ENCODE data around the gene KIF1B.

KIF1B gene

GRCh38 chr1:10340930-10341590 lies 130.7 kb downstream of the KIF1B start:
- H3K36me3 ChIP-seq (replicated peaks; ENCODE audit: insufficient read depth, low read length) = no peaks in the 10 kb centered on the region
- no peak overlapping the region for H3K4me3 ChIP-seq (ENCODE audit: low read length)
- no peaks in the 10 kb centered on the region for H3K79me2 ChIP-seq (ENCODE audit: low read length)
- no peaks in the 10 kb centered on the region for H3K9me3 ChIP-seq (replicated peaks; ENCODE audit: insufficient read depth, low read length)
- TF ChIP-seq EZH2phosphoT487 (IDR thresholded peaks at IDR 0.05; ENCODE audit: low read length) (no peak), CTCF (IDR thresholded peaks at IDR 0.05; ENCODE audit: low read length) (no peak), EZH2 (optimal IDR thresholded peaks at IDR 0.05; ENCODE audit: low read depth, low read length) (no peak)
- H3K4me2 ChIP-seq (ENCODE audit: low read depth, low read length) = no peak overlapping the region
- no peaks in the 10 kb centered on the region for H3K4me1 ChIP-seq (ENCODE audit: low read length)
- no peaks in the 10 kb centered on the region for H3K9me2 ChIP-seq (replicated peaks; ENCODE audit: insufficient read depth, low read length)
- DNase-seq = no peak
- no peak overlapping the region for H3K27ac ChIP-seq (ENCODE audit: low read length)
- H2AFZ ChIP-seq (ENCODE audit: low read length) = no peak overlapping the region
- no peaks in the 10 kb centered on the region for H4K20me1 ChIP-seq (ENCODE audit: insufficient read depth, low read length)
- no peaks in the 10 kb centered on the region for H3K27me3 ChIP-seq (replicated peaks; ENCODE audit: insufficient read depth, low read length)
- H3F3A ChIP-seq (ENCODE audit: insufficient read depth, low read length) = no peaks in the 10 kb centered on the region
- no peak overlapping the region for H3K9ac ChIP-seq (ENCODE audit: low read length)

- TF ChIP-seq CTCF (IDR thresholded peaks at IDR 0.05; ENCODE audit: low read length) = no peak
- no peak for TF ChIP-seq EZH2 (optimal IDR thresholded peaks at IDR 0.05; ENCODE audit: low read depth, low read length)
- TF ChIP-seq EZH2phosphoT487 (IDR thresholded peaks at IDR 0.05; ENCODE audit: low read length) = no peak
- H2AFZ ChIP-seq (ENCODE audit: low read length) = no peak overlapping the region
- no peak overlapping the region for H3K4me3 ChIP-seq (ENCODE audit: low read length)
- no peak overlapping the region for H3K27ac ChIP-seq (ENCODE audit: low read length)
- no peaks in the 10 kb centered on the region for H3K4me1 ChIP-seq (ENCODE audit: low read length)
- H3K4me2 ChIP-seq (ENCODE audit: low read depth, low read length) = no peak overlapping the region
- H3K79me2 ChIP-seq (ENCODE audit: low read length) = no peaks in the 10 kb centered on the region
- H3K9me3 ChIP-seq (replicated peaks; ENCODE audit: insufficient read depth, low read length) = no peaks in the 10 kb centered on the region
- H3F3A ChIP-seq (ENCODE audit: insufficient read depth, low read length) = no peaks in the 10 kb centered on the region
- no peaks in the 10 kb centered on the region for H3K9me2 ChIP-seq (replicated peaks; ENCODE audit: insufficient read depth, low read length)
- no peaks in the 10 kb centered on the region for H3K27me3 ChIP-seq (replicated peaks; ENCODE audit: insufficient read depth, low read length)
- H3K36me3 ChIP-seq (replicated peaks; ENCODE audit: insufficient read depth, low read length) = no peaks in the 10 kb centered on the region
- no peak for DNase-seq
- no peaks in the 10 kb centered on the region for H4K20me1 ChIP-seq (ENCODE audit: insufficient read depth, low read length)
- H3K9ac ChIP-seq (ENCODE audit: low read length) = no peak overlapping the region
Observed at GRCh38 chr1:10347109-10347508, 136.7 kb downstream of the KIF1B start.

GRCh38 chr1:10353282-10353681 lies 142.9 kb downstream of the KIF1B start:
- TF ChIP-seq EZH2 (optimal IDR thresholded peaks at IDR 0.05; ENCODE audit: low read depth, low read length) (no peak), CTCF (IDR thresholded peaks at IDR 0.05; ENCODE audit: low read length) (no peak), EZH2phosphoT487 (IDR thresholded peaks at IDR 0.05; ENCODE audit: low read length) (no peak)
- Histone ChIP-seq H3K27me3 (replicated peaks; ENCODE audit: insufficient read depth, low read length) (no peaks in the 10 kb centered on the region), H3K36me3 (replicated peaks; ENCODE audit: insufficient read depth, low read length) (no peaks in the 10 kb centered on the region), H3K9me3 (replicated peaks; ENCODE audit: insufficient read depth, low read length) (no peaks in the 10 kb centered on the region), H2AFZ (ENCODE audit: low read length) (no peak overlapping the region), H3F3A (ENCODE audit: insufficient read depth, low read length) (no peaks in the 10 kb centered on the region), H3K9me2 (replicated peaks; ENCODE audit: insufficient read depth, low read length) (no peaks in the 10 kb centered on the region), H3K4me3 (ENCODE audit: low read length) (no peak overlapping the region), H4K20me1 (ENCODE audit: insufficient read depth, low read length) (no peaks in the 10 kb centered on the region), H3K4me1 (ENCODE audit: low read length) (no peaks in the 10 kb centered on the region), H3K4me2 (ENCODE audit: low read depth, low read length) (no peak overlapping the region), H3K9ac (ENCODE audit: low read length) (no peak overlapping the region), H3K79me2 (ENCODE audit: low read length) (no peaks in the 10 kb centered on the region), H3K27ac (ENCODE audit: low read length) (no peak overlapping the region)
- no peak for DNase-seq

Data from MM.1S (cell line).